ENCODE measurements around the gene SPEG. TPM values are rescaled to one million over a fixed set of nuclear protein-coding genes. Genes with fewer than 3 reads are reported as not detected.

Gene SPEG
- total and polyA plus RNA-seq, 2 of the 13 experiments (the other 11 are each of a cell fraction or from before 2014, with no cell fraction given), result 0.18 to 0.24 TPM

GRCh38 chr2:219542931-219543595, 108.4 kb downstream of the SPEG start (continued):
- no peak for TF ChIP-seq THAP9 (CRISPR knock-in tag; IDR thresholded peaks at IDR 0.05; ENCODE audit: borderline replicate concordance)
- TF ChIP-seq, protein P1, sequence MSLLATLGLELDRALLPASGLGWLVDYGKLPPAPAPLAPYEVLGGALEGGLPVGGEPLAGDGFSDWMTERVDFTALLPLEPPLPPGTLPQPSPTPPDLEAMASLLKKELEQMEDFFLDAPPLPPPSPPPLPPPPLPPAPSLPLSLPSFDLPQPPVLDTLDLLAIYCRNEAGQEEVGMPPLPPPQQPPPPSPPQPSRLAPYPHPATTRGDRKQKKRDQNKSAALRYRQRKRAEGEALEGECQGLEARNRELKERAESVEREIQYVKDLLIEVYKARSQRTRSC (CRISPR knock-in tag; IDR thresholded peaks at IDR 0.05; ENCODE audit: low read depth), result no peak
- no peak; the same call in 1 of the 2 replicates for TF ChIP-seq PHF21A (CRISPR knock-in tag; IDR thresholded peaks at IDR 0.05)
- no peak; the same call in 1 of the 2 replicates for TF ChIP-seq SMAD1 (CRISPR knock-in tag; IDR thresholded peaks at IDR 0.05; ENCODE audit: borderline replicate concordance, low read depth)
- peak; percentile 77 for TF ChIP-seq HES4 (CRISPR knock-in tag; IDR thresholded peaks at IDR 0.05; ENCODE audit: borderline replicate concordance)
- TF ChIP-seq SRSF9 (IDR thresholded peaks at IDR 0.05; ENCODE audit: borderline replicate concordance, insufficient read depth, low read depth, low read length, poor library complexity, severe bottlenecking), result no peak
- no peak for TF ChIP-seq NBN (conservative IDR thresholded peaks at IDR 0.05)
- no peak for TF ChIP-seq TGIF2 (CRISPR knock-in tag; IDR thresholded peaks at IDR 0.05)
- TF ChIP-seq BRCA1 (CRISPR knock-in tag; IDR thresholded peaks at IDR 0.05), result no peak
- no peak for TF ChIP-seq ZNF451 (CRISPR knock-in tag; IDR thresholded peaks at IDR 0.05)
- no peak for TF ChIP-seq KIAA2018 (CRISPR knock-in tag; IDR thresholded peaks at IDR 0.05; ENCODE audit: borderline replicate concordance)
- TF ChIP-seq IRX3 (CRISPR knock-in tag; IDR thresholded peaks at IDR 0.05; ENCODE audit: borderline replicate concordance, low read depth), result 0 out of 2 replicates have a peak, but pooled peaks have one; percentile 29
- TF ChIP-seq MTA3 (CRISPR knock-in tag; IDR thresholded peaks at IDR 0.05), result no peak
- TF ChIP-seq, protein P2, sequence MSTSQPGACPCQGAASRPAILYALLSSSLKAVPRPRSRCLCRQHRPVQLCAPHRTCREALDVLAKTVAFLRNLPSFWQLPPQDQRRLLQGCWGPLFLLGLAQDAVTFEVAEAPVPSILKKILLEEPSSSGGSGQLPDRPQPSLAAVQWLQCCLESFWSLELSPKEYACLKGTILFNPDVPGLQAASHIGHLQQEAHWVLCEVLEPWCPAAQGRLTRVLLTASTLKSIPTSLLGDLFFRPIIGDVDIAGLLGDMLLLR (CRISPR knock-in tag; IDR thresholded peaks at IDR 0.05), result peak; percentile 44; the same call in 1 of the 2 replicates
